IPS-18c (cell line): ENCODE data around the gene OLFML2B.

Experiments used
- H3K4me3 ChIP-seq: 2 replicates; pipeline ENCODE4 v1.7.0; 2013; ENCODE audit warnings: low read depth, mild to moderate bottlenecking, low read length, moderate library complexity; ENCODE audit not compliant: insufficient read depth
- H3K9me3 ChIP-seq: one replicate; pipeline ENCODE4 v1.6.1; 2013; ENCODE audit warnings: mild to moderate bottlenecking, low read length, moderate library complexity; ENCODE audit not compliant: control insufficient read depth, insufficient read depth

OLFML2B gene

GRCh38 chr1:162042361-162042760 lies 18.7 kb upstream of the OLFML2B start:
- H3K9me3 ChIP-seq: peaks cover 2% of the 10 kb centered on the region
- no peak overlapping the region for H3K4me3 ChIP-seq

GRCh38 chr1:162040657-162041056 lies 17.0 kb upstream of the OLFML2B start:
- H3K4me3 ChIP-seq: no peak overlapping the region
- H3K9me3 ChIP-seq: peaks cover 2% of the 10 kb centered on the region

- no peak overlapping the region for H3K4me3 ChIP-seq
- H3K9me3 ChIP-seq: peaks cover 2% of the 10 kb centered on the region
These were observed 16.3 kb upstream of the OLFML2B start for GRCh38 chr1:162040001-162040400.

GRCh38 chr1:162038624-162039023 lies 15.0 kb upstream of the OLFML2B start:
- Histone ChIP-seq H3K4me3 (no peak overlapping the region), H3K9me3 (peaks cover 2% of the 10 kb centered on the region)

- Histone ChIP-seq H3K4me3 (no peak overlapping the region), H3K9me3 (peaks cover 2% of the 10 kb centered on the region)
These were observed 12.5 kb upstream of the OLFML2B start for GRCh38 chr1:162036163-162036562.

- Histone ChIP-seq H3K9me3 (peaks cover 2% of the 10 kb centered on the region), H3K4me3 (no peak overlapping the region)
These were observed 11.6 kb upstream of the OLFML2B start for GRCh38 chr1:162035241-162035640.

- Histone ChIP-seq H3K4me3 (no peak overlapping the region), H3K9me3 (no peaks in the 10 kb centered on the region)
These were observed 9.8 kb upstream of the OLFML2B start for GRCh38 chr1:162033428-162033827.

- Histone ChIP-seq H3K4me3 (no peak overlapping the region), H3K9me3 (no peaks in the 10 kb centered on the region)
These were observed 7.2 kb upstream of the OLFML2B start for GRCh38 chr1:162030759-162031280.

- Histone ChIP-seq H3K9me3 (peaks cover 2% of the 10 kb centered on the region), H3K4me3 (no peak overlapping the region)
These were observed 5.5 kb upstream of the OLFML2B start for GRCh38 chr1:162029157-162029556.

- Histone ChIP-seq H3K9me3 (peaks cover 2% of the 10 kb centered on the region), H3K4me3 (no peak overlapping the region)
These were observed 5.1 kb upstream of the OLFML2B start for GRCh38 chr1:162028726-162029125.

- peaks cover 2% of the 10 kb centered on the region for H3K9me3 ChIP-seq
- H3K4me3 ChIP-seq: no peak overlapping the region
These were observed 3.2 kb upstream of the OLFML2B start for GRCh38 chr1:162026881-162027280.

- no peak overlapping the region for H3K4me3 ChIP-seq
- H3K9me3 ChIP-seq: peaks cover 2% of the 10 kb centered on the region
These were observed 1.9 kb upstream of the OLFML2B start for GRCh38 chr1:162025541-162025940.

- H3K9me3 ChIP-seq: peaks cover 2% of the 10 kb centered on the region
- peak overlapping the region; percentile 79 for H3K4me3 ChIP-seq
These were observed 505 bp downstream of the OLFML2B start for GRCh38 chr1:162023181-162023546.

GRCh38 chr1:162022626-162023025 lies 1.0 kb downstream of the OLFML2B start:
- no peak overlapping the region for H3K4me3 ChIP-seq
- H3K9me3 ChIP-seq: peaks cover 2% of the 10 kb centered on the region

- H3K4me3 ChIP-seq: no peak overlapping the region
These were observed 2.5 kb downstream of the OLFML2B start for GRCh38 chr1:162021124-162021523.

GRCh38 chr1:162020150-162020549 lies 3.5 kb downstream of the OLFML2B start:
- Histone ChIP-seq H3K9me3 (no peaks in the 10 kb centered on the region), H3K4me3 (no peak overlapping the region)

More at GRCh38 chr1:162021124-162021523, 2.5 kb downstream of the OLFML2B start:
- peaks cover 2% of the 10 kb centered on the region for H3K9me3 ChIP-seq

- Histone ChIP-seq H3K4me3 (no peak overlapping the region), H3K9me3 (no peaks in the 10 kb centered on the region)
These were observed 4.2 kb downstream of the OLFML2B start for GRCh38 chr1:162019446-162019845.

- Histone ChIP-seq H3K4me3 (no peak overlapping the region), H3K9me3 (no peaks in the 10 kb centered on the region)
These were observed 4.7 kb downstream of the OLFML2B start for GRCh38 chr1:162019006-162019405.

GRCh38 chr1:162018418-162018817 lies 5.3 kb downstream of the OLFML2B start:
- Histone ChIP-seq H3K4me3 (no peak overlapping the region), H3K9me3 (no peaks in the 10 kb centered on the region)
